ENCODE measurements around the gene PGAM2.

PGAM2 gene

GRCh38 chr7:44103923-44104859, 38.8 kb upstream of the PGAM2 start, which contains the start of gene AEBP1:
Gene AEBP1 (plus strand): TSS chr7:44104345. CDS start chr7:44104666, 321 bp downstream.
- intact Hi-C loops (cut with DNase I), result no loop called here
- peak in 3 of 10 donors; percentile 57 to 84 (median 79) for DNase-seq

- intact Hi-C loops (cut with DNase I), result no loop called here
- peak in 3 of 10 donors; percentile 52 to 71 (median 69) for DNase-seq
Observed at GRCh38 chr7:44103566-44103922, 38.2 kb upstream of the PGAM2 start.

DNA sequence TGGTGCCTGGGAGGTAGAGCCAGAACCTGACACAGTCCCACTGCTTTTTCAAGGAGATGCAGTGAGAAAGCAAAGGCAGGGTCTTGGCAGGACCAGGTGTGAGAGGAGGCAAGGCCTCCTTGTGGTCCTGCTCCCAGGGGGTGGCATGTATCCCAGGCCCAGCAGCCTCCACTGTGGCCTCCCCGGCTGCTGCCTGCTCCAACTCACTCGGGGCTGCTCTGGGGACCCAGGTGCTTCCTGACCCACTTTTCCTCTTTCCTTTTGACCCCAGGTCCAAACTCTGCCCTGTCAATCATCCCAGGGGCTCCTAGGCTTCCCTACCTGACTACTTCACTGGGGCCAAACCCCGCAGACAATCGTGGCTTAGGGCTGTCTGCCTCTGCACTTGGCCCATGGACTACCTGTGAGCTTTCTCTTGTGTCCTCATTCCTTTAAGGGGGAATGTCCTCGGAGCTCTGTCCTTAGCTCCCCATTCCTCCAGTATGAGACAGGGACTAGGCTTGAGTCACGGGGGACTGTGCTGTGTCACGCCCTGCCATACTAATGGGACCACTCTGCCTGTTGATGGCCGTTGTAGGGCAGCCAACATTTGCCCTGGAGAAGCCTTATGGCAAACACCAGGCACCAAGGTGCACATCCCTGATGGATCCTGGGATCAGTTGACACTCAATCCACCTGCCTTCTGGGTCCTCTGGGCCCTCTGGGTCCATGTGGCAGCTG, 37.6 kb upstream of the PGAM2 start:
- DNase-seq, result peak in 2 of 10 donors; percentile 32 to 55
- intact Hi-C loops (cut with DNase I), result no loop called here

- peak in 2 of 10 donors; percentile 76 to 83 for DNase-seq
- intact Hi-C loops (cut with DNase I), result no loop called here
Observed at GRCh38 chr7:44101966-44102845, 36.8 kb upstream of the PGAM2 start.

- DNase-seq, result peak in 2 of 10 donors; percentile 17 to 55
- intact Hi-C loops (cut with DNase I), result no loop called here
Observed at GRCh38 chr7:44101303-44101965, 36.1 kb upstream of the PGAM2 start.

- DNase-seq, result peak in 4 of 10 donors; percentile 38 to 86 (median 58)
- intact Hi-C loops (cut with DNase I), result no loop called here
Observed at GRCh38 chr7:44100458-44101302, 35.3 kb upstream of the PGAM2 start.

DNA sequence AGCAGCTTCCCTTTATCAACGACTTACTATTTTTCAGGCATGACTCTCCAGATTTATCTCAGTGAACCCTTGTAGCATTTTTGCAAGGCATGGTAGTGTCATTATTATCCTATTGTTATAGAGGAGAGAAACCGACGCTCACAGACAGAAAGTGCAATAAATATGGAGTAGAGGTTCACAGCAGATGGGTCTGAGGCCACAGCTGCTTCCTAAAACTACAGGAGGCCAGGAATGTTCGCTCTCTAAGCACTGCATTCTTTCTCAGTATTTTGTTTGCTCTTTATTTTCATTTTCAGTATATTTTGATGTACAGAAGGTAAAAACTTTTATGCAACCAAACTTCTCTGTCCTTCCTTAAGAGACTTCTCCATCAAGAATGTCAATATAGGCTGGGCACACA, 34.3 kb upstream of the PGAM2 start:
- no peak for DNase-seq
- intact Hi-C loops (cut with DNase I), result no loop called here

GRCh38 chr7:44098092-44099068, 33.0 kb upstream of the PGAM2 start:
- DNase-seq, result no peak
- intact Hi-C loops (cut with DNase I), result no loop called here

DNA sequence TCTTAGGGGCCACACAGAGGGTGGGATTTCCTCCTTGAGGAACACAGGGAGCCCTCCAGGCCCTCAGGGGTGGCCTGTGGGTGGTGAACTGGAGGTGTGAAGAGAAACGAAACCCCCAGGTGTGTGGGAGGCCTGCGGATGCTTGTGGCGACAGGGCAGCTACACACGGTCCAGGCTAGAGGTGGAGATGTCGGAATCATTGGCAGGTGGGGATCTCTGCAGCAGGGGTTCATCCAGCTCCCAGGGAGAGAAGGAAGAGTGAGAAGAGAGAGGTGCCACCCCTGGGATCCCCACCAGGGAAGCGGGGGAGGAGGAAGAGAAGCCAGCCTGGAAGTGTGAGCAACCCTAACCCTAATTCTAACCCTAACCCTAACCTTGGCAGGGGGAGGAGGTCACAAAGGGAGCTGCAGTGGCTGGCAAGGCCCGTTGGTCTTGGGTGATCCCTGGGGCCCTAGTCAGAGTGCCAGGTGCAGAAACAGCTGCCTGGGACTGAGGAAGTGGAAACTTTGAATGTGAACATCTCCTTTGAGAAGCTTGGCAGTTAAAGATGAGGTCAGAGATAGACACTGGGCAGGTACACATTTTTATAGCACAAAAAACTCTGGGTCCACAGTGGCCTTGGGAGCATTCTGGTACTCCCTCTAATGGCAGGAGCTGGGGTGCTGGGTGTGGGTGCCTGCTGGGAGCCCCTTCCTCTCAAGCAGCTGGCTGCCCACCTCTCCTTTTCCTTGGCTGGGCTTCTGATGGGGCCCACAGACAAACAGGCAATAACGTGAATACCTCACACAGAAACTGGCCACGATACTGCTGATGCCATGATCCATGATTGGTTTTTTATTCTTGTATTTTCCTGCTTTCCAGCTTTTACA, 31.9 kb upstream of the PGAM2 start:
- intact Hi-C loops (cut with DNase I), result no loop called here
- DNase-seq, result no peak

DNA sequence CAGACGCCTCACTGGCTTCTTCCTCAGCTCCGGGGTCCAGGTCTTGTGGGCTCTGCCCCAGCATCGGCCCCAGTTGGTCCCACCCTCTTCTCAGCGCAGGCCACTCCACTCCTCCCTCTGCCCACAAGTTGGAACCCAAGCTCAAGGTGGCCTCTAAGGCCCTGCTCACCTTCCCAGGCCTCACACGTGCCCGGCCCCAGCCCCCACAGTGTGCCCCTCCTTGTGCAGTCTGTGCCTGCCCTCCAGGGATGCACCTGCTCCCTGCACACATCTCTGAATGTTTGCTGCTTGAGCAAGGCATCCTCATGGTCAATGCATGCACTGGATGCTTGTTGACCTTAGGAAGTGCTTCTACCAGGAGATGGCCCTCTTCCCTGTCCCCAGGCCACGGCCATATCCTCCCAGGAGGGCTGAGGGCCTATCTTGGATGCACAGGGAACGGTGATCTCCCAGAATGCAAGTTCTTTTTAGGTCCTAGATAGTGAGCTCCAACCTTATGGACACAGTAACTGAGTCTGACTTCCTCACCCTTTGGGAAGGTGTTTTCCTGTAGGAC, 31.0 kb upstream of the PGAM2 start:
- intact Hi-C loops (cut with DNase I), result no loop called here
- DNase-seq, result no peak

GRCh38 chr7:44095781-44096180, 30.4 kb upstream of the PGAM2 start:
- intact Hi-C loops (cut with DNase I), result no loop called here
- DNase-seq, result peak in 1 of 10 donors; percentile 51

DNA sequence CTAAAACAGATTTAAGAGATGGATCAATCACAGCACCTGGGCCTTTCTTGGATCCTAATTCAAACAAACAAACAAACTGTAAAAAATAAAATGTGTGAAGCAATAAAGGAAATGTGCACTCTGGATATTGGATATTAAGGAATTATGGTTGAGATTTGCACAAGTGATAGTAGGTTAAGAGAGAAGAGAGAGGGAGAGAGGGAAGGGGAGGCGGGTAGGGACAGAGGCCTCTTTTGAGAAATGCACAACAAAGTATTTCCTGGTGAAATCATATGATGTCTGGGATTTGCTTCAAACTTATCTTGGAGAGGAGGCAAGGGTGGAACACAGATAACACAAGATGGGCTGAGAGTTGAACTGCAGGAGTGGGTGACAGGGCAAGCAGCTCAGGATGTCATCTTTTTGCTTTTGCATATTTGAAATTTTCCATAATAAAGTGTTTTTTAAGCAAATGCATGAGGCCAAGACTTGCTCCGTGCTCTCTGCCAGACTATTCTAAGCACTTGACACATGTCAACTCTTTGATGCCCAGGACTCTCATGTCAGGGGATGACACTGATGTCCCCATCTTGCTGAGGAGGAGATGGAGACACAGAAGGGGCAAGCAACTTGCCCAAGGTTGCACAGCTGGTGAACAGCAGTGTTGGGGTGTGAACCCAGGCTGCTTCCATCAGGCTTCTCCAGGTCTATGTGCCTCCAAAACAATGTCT, 29.7 kb upstream of the PGAM2 start:
- intact Hi-C loops (cut with DNase I), result no loop called here
- peak in 1 of 10 donors; percentile 11 for DNase-seq

GRCh38 chr7:44094365-44094764, 29.0 kb upstream of the PGAM2 start:
- intact Hi-C loops (cut with DNase I), result no loop called here
- peak in 1 of 10 donors; percentile 51 for DNase-seq

DNA sequence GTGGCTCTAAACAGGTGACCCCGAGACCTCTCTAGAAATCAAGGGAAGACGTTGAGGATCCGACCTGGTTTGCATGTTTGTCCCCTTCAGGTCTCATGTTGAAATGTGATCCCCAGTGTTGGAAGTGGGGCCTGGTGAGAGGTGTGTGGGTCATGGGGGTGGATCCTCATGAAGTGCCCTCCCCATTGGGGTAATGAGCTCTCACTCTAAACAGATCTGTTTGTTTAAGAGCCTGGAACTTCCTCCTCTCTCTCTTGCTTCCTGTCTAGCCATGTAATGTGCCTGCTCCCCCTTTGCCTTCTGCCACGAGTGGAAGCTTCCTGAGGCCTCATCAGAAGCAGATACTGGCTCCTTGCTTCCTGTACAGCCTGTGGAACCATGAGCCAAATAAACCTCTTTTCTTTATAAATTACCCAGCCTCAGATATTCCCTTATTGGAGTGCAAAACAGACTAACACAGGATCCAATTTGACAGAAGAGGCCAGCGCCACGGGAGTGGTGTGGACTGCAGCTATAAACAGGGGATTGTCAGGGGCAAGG, 27.8 kb upstream of the PGAM2 start:
- DNase-seq, result peak in 2 of 10 donors; percentile 10 to 13
- intact Hi-C loops (cut with DNase I), result no loop called here
